ENCODE data around the gene WDTC1. TPM values are rescaled to one million over a fixed set of nuclear protein-coding genes. Genes with fewer than 3 reads are reported as not detected.

WDTC1 gene
- total RNA-seq, 1 donor from 2014 or later, result 26.5 TPM

DNA sequence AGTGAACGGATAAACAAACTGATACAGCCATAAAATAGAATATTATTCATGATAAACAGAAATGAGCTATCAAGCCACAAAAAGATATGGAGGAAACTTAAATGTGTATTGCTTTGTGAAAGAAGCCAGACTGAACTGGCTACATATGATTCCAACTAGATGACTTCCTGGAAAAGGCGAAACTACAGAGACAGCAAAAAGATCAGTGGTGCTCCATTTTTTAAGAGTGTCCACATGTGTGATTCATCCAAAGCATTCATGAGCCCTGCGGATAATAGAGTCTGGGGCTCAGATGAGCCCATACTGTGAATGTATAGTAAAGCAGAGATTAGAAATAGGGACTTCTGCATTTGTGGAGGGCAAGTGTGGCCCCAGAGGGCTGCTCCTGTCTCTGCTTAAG lies 79.7 kb downstream of the WDTC1 start:
- H3K9me3 Mint-ChIP-seq, result no peaks in the 10 kb centered on the region
- peaks cover 4% of the 10 kb centered on the region for H3K4me1 Mint-ChIP-seq
- no peak overlapping the region for H3K4me3 Mint-ChIP-seq
- no peaks in the 10 kb centered on the region for H3K36me3 Mint-ChIP-seq (ENCODE audit: low read depth)
- peaks cover 7% of the 10 kb centered on the region for H3K27me3 Mint-ChIP-seq (ENCODE audit: low read depth)
- no peak for DNase-seq (ENCODE audit: low read depth, low spot score)
- no peak overlapping the region for H3K27ac Mint-ChIP-seq (ENCODE audit: unreplicated experiment)
- no peak for TF ChIP-seq CTCF (conservative IDR thresholded peaks at IDR 0.05)

- no peaks in the 10 kb centered on the region for H3K9me3 Mint-ChIP-seq
- no peaks in the 10 kb centered on the region for H3K36me3 Mint-ChIP-seq (ENCODE audit: low read depth)
- DNase-seq (ENCODE audit: low read depth, low spot score), result no peak
- H3K27me3 Mint-ChIP-seq (ENCODE audit: low read depth), result peaks cover 7% of the 10 kb centered on the region
- H3K4me3 Mint-ChIP-seq, result no peak overlapping the region
- TF ChIP-seq CTCF (conservative IDR thresholded peaks at IDR 0.05), result no peak
- H3K4me1 Mint-ChIP-seq, result peaks cover 4% of the 10 kb centered on the region
- no peak overlapping the region for H3K27ac Mint-ChIP-seq (ENCODE audit: unreplicated experiment)
Measured at GRCh38 chr1:27314737-27315136, 80.3 kb downstream of the WDTC1 start.

GRCh38 chr1:27316860-27317259 lies 82.4 kb downstream of the WDTC1 start:
- no peak overlapping the region for H3K4me3 Mint-ChIP-seq
- no peak for DNase-seq (ENCODE audit: low read depth, low spot score)
- no peaks in the 10 kb centered on the region for H3K36me3 Mint-ChIP-seq (ENCODE audit: low read depth)
- H3K27me3 Mint-ChIP-seq (ENCODE audit: low read depth), result peaks cover 10% of the 10 kb centered on the region
- H3K27ac Mint-ChIP-seq (ENCODE audit: unreplicated experiment), result no peak overlapping the region
- no peaks in the 10 kb centered on the region for H3K9me3 Mint-ChIP-seq
- TF ChIP-seq CTCF (conservative IDR thresholded peaks at IDR 0.05), result no peak
- H3K4me1 Mint-ChIP-seq, result peaks cover 8% of the 10 kb centered on the region

GRCh38 chr1:27318136-27318535 lies 83.7 kb downstream of the WDTC1 start:
- DNase-seq (ENCODE audit: low read depth, low spot score), result no peak
- peaks cover 9% of the 10 kb centered on the region for H3K27me3 Mint-ChIP-seq (ENCODE audit: low read depth)
- H3K9me3 Mint-ChIP-seq, result no peaks in the 10 kb centered on the region
- peaks cover 13% of the 10 kb centered on the region for H3K4me1 Mint-ChIP-seq
- no peak for TF ChIP-seq CTCF (conservative IDR thresholded peaks at IDR 0.05)
- no peaks in the 10 kb centered on the region for H3K36me3 Mint-ChIP-seq (ENCODE audit: low read depth)
- peak overlapping the region; percentile 17 for H3K4me3 Mint-ChIP-seq
- H3K27ac Mint-ChIP-seq (ENCODE audit: unreplicated experiment), result no peak overlapping the region

DNA sequence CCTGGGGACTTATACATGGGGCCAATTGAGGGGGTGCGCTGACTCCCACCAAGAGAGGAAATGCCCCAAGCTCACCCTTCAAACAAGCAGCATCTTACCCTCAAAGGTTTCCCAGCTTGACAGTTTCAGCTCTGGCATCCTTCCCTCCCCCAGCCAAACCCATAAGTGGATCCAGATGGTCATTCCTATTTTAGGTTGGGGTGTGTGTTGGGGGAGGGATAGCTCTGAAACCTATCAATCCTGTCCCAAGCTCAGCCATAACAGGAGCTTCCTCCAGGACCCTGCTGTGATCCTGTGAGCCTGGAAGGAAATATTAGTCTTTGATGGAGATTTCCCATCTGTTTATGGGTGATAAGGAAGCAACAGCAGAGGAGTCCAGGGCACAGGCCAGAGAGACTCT lies 84.2 kb downstream of the WDTC1 start:
- no peaks in the 10 kb centered on the region for H3K9me3 Mint-ChIP-seq
- TF ChIP-seq CTCF (conservative IDR thresholded peaks at IDR 0.05), result no peak
- DNase-seq (ENCODE audit: low read depth, low spot score), result no peak
- H3K36me3 Mint-ChIP-seq (ENCODE audit: low read depth), result no peaks in the 10 kb centered on the region
- H3K27me3 Mint-ChIP-seq (ENCODE audit: low read depth), result peaks cover 6% of the 10 kb centered on the region
- H3K27ac Mint-ChIP-seq (ENCODE audit: unreplicated experiment), result no peak overlapping the region
- peaks cover 15% of the 10 kb centered on the region for H3K4me1 Mint-ChIP-seq
- no peak overlapping the region for H3K4me3 Mint-ChIP-seq

Data from neural crest cell (in vitro differentiated cells).